Neuronal stem cell (in vitro differentiated cells): Measurements from ENCODE around the gene FMN1.

Experiments
- DNase-seq: peaks from one replicate; pipeline ENCODE4 v3.0.0-alpha.2; 2013; ENCODE audit warnings: low spot score
- H2AFZ ChIP-seq: one replicate; pipeline ENCODE4 v1.6.1; 2013; ENCODE audit warnings: mild to moderate bottlenecking, low read length, inconsistent platforms
- H2AK5ac ChIP-seq: 2 replicates; pipeline ENCODE4 v1.6.1; 2013; ENCODE audit warnings: low read depth, mild to moderate bottlenecking, inconsistent platforms, low read length, moderate library complexity, mixed read lengths
- H2BK120ac ChIP-seq: 2 replicates; pipeline ENCODE4 v1.6.1; 2013; ENCODE audit warnings: low read depth, mild to moderate bottlenecking, inconsistent platforms, low read length, moderate library complexity, mixed read lengths
- H2BK12ac ChIP-seq: one replicate; pipeline ENCODE4 v1.6.1; 2013; ENCODE audit warnings: low read length, inconsistent platforms
- H2BK15ac ChIP-seq: 2 replicates; pipeline ENCODE4 v1.6.1; 2013; ENCODE audit warnings: mild to moderate bottlenecking, low read length, inconsistent platforms, mixed read lengths
- H2BK5ac ChIP-seq: one replicate; pipeline ENCODE4 v1.6.1; 2013; ENCODE audit warnings: inconsistent platforms, mild to moderate bottlenecking, low read length, moderate library complexity
- H3K14ac ChIP-seq: one replicate; pipeline ENCODE4 v1.6.1; 2013; ENCODE audit warnings: low read length, inconsistent platforms
- H3K18ac ChIP-seq: 2 replicates; pipeline ENCODE4 v1.6.1; 2013; ENCODE audit warnings: low read length, inconsistent platforms
- H3K23ac ChIP-seq: 2 replicates; pipeline ENCODE4 v1.6.1; 2013; ENCODE audit warnings: low read depth, mild to moderate bottlenecking, mixed read lengths, low read length, inconsistent platforms; ENCODE audit not compliant: poor library complexity
- H3K27ac ChIP-seq: replicated peaks from 3 replicates; pipeline ENCODE4 v1.5.1; 2013; ENCODE audit warnings: low read length, inconsistent platforms
- H3K27me3 ChIP-seq, 3 experiments: 2 replicates each; pipeline ENCODE4 v1.6.1; 2013; ENCODE audit warnings: low read length in 3 of 3, mild to moderate bottlenecking in 2 of 3, inconsistent platforms in 1 of 3, low read depth in 1 of 3, mixed read lengths in 1 of 3, moderate library complexity in 1 of 3; ENCODE audit not compliant: control insufficient read depth in 3 of 3, insufficient read depth in 3 of 3
- H3K36me3 ChIP-seq, 2 donors: replicated peaks in 1 of 2; 2 replicates each; pipeline ENCODE4 v1.6.1; 2013; ENCODE audit warnings: low read length in 2 of 2; ENCODE audit not compliant: control insufficient read depth in 2 of 2, insufficient read depth in 2 of 2
- H3K4ac ChIP-seq: 2 replicates; pipeline ENCODE4 v1.6.1; 2013; ENCODE audit warnings: inconsistent platforms, mild to moderate bottlenecking, low read length, moderate library complexity
- H3K4me1 ChIP-seq, 2 donors: 1 replicate in 1 of 2; 2 replicates in 1 of 2; pipeline ENCODE4 v1.6.1; 2013; ENCODE audit warnings: low read length in 2 of 2, low read depth in 1 of 2; ENCODE audit not compliant: control insufficient read depth in 2 of 2, insufficient read depth in 1 of 2
- H3K4me2 ChIP-seq: one replicate; pipeline ENCODE4 v1.6.1; 2013; ENCODE audit warnings: mild to moderate bottlenecking, low read length, inconsistent platforms; ENCODE audit not compliant: insufficient read depth, poor library complexity, severe bottlenecking
- H3K4me3 ChIP-seq, 2 donors: 2 replicates each; pipeline ENCODE4 v1.5.1; 2013; ENCODE audit warnings: low read length in 2 of 2, mild to moderate bottlenecking in 2 of 2, inconsistent platforms in 1 of 2, moderate library complexity in 1 of 2
- H3K79me1 ChIP-seq: one replicate; pipeline ENCODE4 v1.6.1; 2013; ENCODE audit warnings: low read depth, mild to moderate bottlenecking, inconsistent platforms, low read length, moderate library complexity
- H3K9ac ChIP-seq: one replicate; pipeline ENCODE4 v1.6.1; 2013; ENCODE audit warnings: mild to moderate bottlenecking, low read depth, low read length, inconsistent platforms; ENCODE audit not compliant: poor library complexity
- H3K9me3 ChIP-seq, 2 donors: replicated peaks in 1 of 2; 2 replicates each; pipeline versions ENCODE3 to v1.6.1; 2013; ENCODE audit warnings: low read length in 2 of 2, mild to moderate bottlenecking in 2 of 2, inconsistent platforms in 1 of 2, low read depth in 1 of 2, mixed read lengths in 1 of 2, moderate library complexity in 1 of 2; ENCODE audit not compliant: control insufficient read depth in 2 of 2, insufficient read depth in 1 of 2
- H4K8ac ChIP-seq: one replicate; pipeline ENCODE4 v1.6.1; 2013; ENCODE audit warnings: low read depth, mild to moderate bottlenecking, inconsistent platforms, low read length, moderate library complexity
- H4K91ac ChIP-seq: one replicate; pipeline ENCODE4 v1.6.1; 2013; ENCODE audit warnings: low read length, low read depth, mild to moderate bottlenecking, inconsistent platforms; ENCODE audit not compliant: poor library complexity
- WGBS, 2 donors: extraction: QIAGEN DNeasy Blood & Tissue Kit; methylation state at CpG; one replicate each; pipeline ENCODE4 v1.1.7; 2013; ENCODE audit warnings: missing lambda C conversion rate in 2 of 2, mixed read lengths in 1 of 2; ENCODE audit not compliant: insufficient read length in 2 of 2, insufficient replicate concordance in 1 of 2; ENCODE audit errors: extremely low coverage in 2 of 2; 5-methylcytosine and 5-hydroxymethylcytosine counted together

Gene FMN1

DNA sequence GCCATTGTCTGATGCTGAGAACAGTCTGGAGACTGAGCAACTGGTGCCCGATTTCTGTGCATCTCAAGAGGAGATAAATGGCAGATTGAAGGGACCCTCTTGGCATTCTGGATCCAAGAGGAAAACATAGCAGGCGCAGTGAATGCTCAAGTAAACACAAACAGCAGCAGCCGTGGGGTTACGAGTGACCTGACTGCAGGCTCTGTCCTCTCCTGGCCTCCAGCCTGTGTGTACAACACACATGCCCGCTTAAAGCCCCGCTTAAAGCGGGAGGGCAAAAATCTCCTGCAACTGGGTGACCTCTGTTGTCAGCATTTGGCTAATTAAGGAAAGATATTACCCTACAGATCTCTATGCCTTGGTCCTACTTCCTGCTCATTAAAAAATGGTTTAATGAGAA lies 356.2 kb downstream of the FMN1 start:
- Histone ChIP-seq H3K36me3 (no peaks in the 10 kb centered on the region), H2BK15ac (no peak overlapping the region), H3K9ac (no peak overlapping the region), H3K27ac (peak overlapping the region; percentile 17), H3K79me1 (no peaks in the 10 kb centered on the region), H2AK5ac (no peak overlapping the region), H2AFZ (no peak overlapping the region), H3K9me3 (no peaks in the 10 kb centered on the region), H4K91ac (no peak overlapping the region), H3K4me3 (no peak overlapping the region), H3K27me3 (no peaks in the 10 kb centered on the region), H2BK12ac (no peak overlapping the region), H3K18ac (no peak overlapping the region), H3K23ac (no peak overlapping the region), H3K4ac (no peak overlapping the region), H2BK5ac (no peak overlapping the region), H3K14ac (no peak overlapping the region), H4K8ac (no peak overlapping the region), H3K4me1 (peaks cover 3 to 6% of the 10 kb centered on the region in 2 donors), H3K4me2 (no peak overlapping the region), H2BK120ac (no peak overlapping the region)
- no peak for DNase-seq
- no CpG with 5 or more reads among the region's 7 CpGs for WGBS, 2 donors

- no peak overlapping the region for H3K14ac ChIP-seq
- no peak overlapping the region for H2BK15ac ChIP-seq
- 100% methylated on average over 2 of the region's 8 CpGs; no CpG with 5 or more reads in 1 of the 2 donors for WGBS, 2 donors
- no peak overlapping the region for H3K4me2 ChIP-seq
- no peak overlapping the region for H2BK120ac ChIP-seq
- no peak overlapping the region for H2BK5ac ChIP-seq
- H3K9me3 ChIP-seq: no peaks in the 10 kb centered on the region
- H2AK5ac ChIP-seq: no peak overlapping the region
- no peak overlapping the region for H4K8ac ChIP-seq
- no peaks in the 10 kb centered on the region for H3K27me3 ChIP-seq
- no peak for DNase-seq
- H3K36me3 ChIP-seq: no peaks in the 10 kb centered on the region
- no peak overlapping the region for H3K9ac ChIP-seq
- H2BK12ac ChIP-seq: no peak overlapping the region
- H4K91ac ChIP-seq: no peak overlapping the region
- peaks cover 3 to 6% of the 10 kb centered on the region in 2 donors for H3K4me1 ChIP-seq
- no peak overlapping the region for H2AFZ ChIP-seq
- no peak overlapping the region for H3K27ac ChIP-seq
- no peak overlapping the region for H3K23ac ChIP-seq
- no peak overlapping the region for H3K18ac ChIP-seq
- H3K4me3 ChIP-seq: no peak overlapping the region
- no peaks in the 10 kb centered on the region for H3K79me1 ChIP-seq
- no peak overlapping the region for H3K4ac ChIP-seq
These were observed 356.6 kb downstream of the FMN1 start for GRCh38 chr15:32837935-32838334.

GRCh38 chr15:32834156-32834555 lies 360.4 kb downstream of the FMN1 start:
- WGBS, 2 donors: no CpG with 5 or more reads among the region's 1 CpG

GRCh38 chr15:32833379-32833821 lies 361.1 kb downstream of the FMN1 start:
- WGBS, 2 donors: no CpG with 5 or more reads among the region's 1 CpG
- Histone ChIP-seq H2BK120ac (no peak overlapping the region), H3K27ac (no peak overlapping the region)

More at GRCh38 chr15:32834156-32834555, 360.4 kb downstream of the FMN1 start:
- Histone ChIP-seq H3K36me3 (no peaks in the 10 kb centered on the region), H3K27ac (no peak overlapping the region), H4K8ac (no peak overlapping the region), H3K4me3 (no peak overlapping the region), H2BK120ac (no peak overlapping the region), H2BK12ac (no peak overlapping the region), H3K79me1 (no peaks in the 10 kb centered on the region), H3K9ac (no peak overlapping the region), H3K27me3 (no peaks in the 10 kb centered on the region), H3K18ac (no peak overlapping the region), H3K4ac (no peak overlapping the region), H4K91ac (no peak overlapping the region), H2AFZ (no peak overlapping the region), H2BK5ac (no peak overlapping the region), H2BK15ac (no peak overlapping the region), H3K4me2 (no peak overlapping the region), H2AK5ac (no peak overlapping the region), H3K9me3 (no peaks in the 10 kb centered on the region), H3K23ac (no peak overlapping the region), H3K14ac (no peak overlapping the region), H3K4me1 (peaks cover 3 to 11% of the 10 kb centered on the region in 2 donors)
- DNase-seq: no peak

More at GRCh38 chr15:32833379-32833821, 361.1 kb downstream of the FMN1 start:
- Histone ChIP-seq H2AFZ (no peak overlapping the region), H3K4ac (no peak overlapping the region), H3K23ac (no peak overlapping the region), H2BK15ac (no peak overlapping the region), H3K9ac (no peak overlapping the region), H3K9me3 (no peaks in the 10 kb centered on the region), H3K4me2 (no peak overlapping the region), H4K91ac (no peak overlapping the region), H3K18ac (no peak overlapping the region), H3K79me1 (no peaks in the 10 kb centered on the region), H3K4me1 (peaks cover 3 to 7% of the 10 kb centered on the region in 2 donors), H3K27me3 (no peaks in the 10 kb centered on the region), H3K14ac (no peak overlapping the region), H2BK5ac (no peak overlapping the region), H4K8ac (no peak overlapping the region), H3K36me3 (no peaks in the 10 kb centered on the region), H2BK12ac (no peak overlapping the region), H2AK5ac (no peak overlapping the region), H3K4me3 (no peak overlapping the region)
- no peak for DNase-seq
